HG03457 (cell line): Measurements from ENCODE around the gene EIF3A.
A peak's percentile ranks its signal among the peaks of the same experiment; 100 is the strongest.
"Not testable (repeated sequence)": the region's sequence is repeated elsewhere in the genome, so short reads cannot be mapped to it uniquely, and the experiment has no call there.

Experiments used
- ATAC-seq: cut with Tn5 transposase; IDR thresholded peaks from one replicate; pipeline ENCODE4 v1.9.1; 2021; ENCODE audit warnings: moderate number of reproducible peaks; ENCODE audit not compliant: unreplicated experiment

Gene EIF3A

GRCh38 chr10:119103241-119103902 lies 22.8 kb upstream of the EIF3A start:
- ATAC-seq: no peak

- no peak for ATAC-seq
These were observed 20.9 kb upstream of the EIF3A start for GRCh38 chr10:119101366-119102098.

- no peak for ATAC-seq
These were observed 20.0 kb upstream of the EIF3A start for GRCh38 chr10:119100434-119101238.

- ATAC-seq: no peak
These were observed 18.0 kb upstream of the EIF3A start for GRCh38 chr10:119098576-119098975.

- ATAC-seq: not testable (repeated sequence)
These were observed 16.2 kb upstream of the EIF3A start for GRCh38 chr10:119096641-119097415.

GRCh38 chr10:119095640-119096039 lies 15.0 kb upstream of the EIF3A start:
- no peak for ATAC-seq

- no peak for ATAC-seq
These were observed 10.4 kb upstream of the EIF3A start for GRCh38 chr10:119090968-119091367.

GRCh38 chr10:119090026-119090795 lies 9.6 kb upstream of the EIF3A start:
- no peak for ATAC-seq

- ATAC-seq: no peak
These were observed 6.8 kb upstream of the EIF3A start for GRCh38 chr10:119087271-119087882.

- ATAC-seq: no peak
These were observed 4.3 kb upstream of the EIF3A start for GRCh38 chr10:119084896-119085295.

- ATAC-seq: peak; percentile 58
These were observed 757 bp downstream of the EIF3A start for GRCh38 chr10:119079599-119080520.

- ATAC-seq: no peak
These were observed 2.0 kb downstream of the EIF3A start for GRCh38 chr10:119078422-119079179.

- ATAC-seq: no peak
These were observed 7.0 kb downstream of the EIF3A start for GRCh38 chr10:119073584-119073983.

- ATAC-seq: no peak
These were observed 10.0 kb downstream of the EIF3A start for GRCh38 chr10:119070395-119071165.

- no peak for ATAC-seq
These were observed 18.7 kb downstream of the EIF3A start for GRCh38 chr10:119061926-119062325.

- no peak for ATAC-seq
These were observed 19.3 kb downstream of the EIF3A start for GRCh38 chr10:119061352-119061751.

GRCh38 chr10:119060107-119060506 lies 20.5 kb downstream of the EIF3A start:
- no peak for ATAC-seq
